ENCODE data around the gene PGAP2.
"Not testable (repeated sequence)": the region's sequence is repeated elsewhere in the genome, so short reads cannot be mapped to it uniquely, and the experiment has no call there.

Gene PGAP2

DNA sequence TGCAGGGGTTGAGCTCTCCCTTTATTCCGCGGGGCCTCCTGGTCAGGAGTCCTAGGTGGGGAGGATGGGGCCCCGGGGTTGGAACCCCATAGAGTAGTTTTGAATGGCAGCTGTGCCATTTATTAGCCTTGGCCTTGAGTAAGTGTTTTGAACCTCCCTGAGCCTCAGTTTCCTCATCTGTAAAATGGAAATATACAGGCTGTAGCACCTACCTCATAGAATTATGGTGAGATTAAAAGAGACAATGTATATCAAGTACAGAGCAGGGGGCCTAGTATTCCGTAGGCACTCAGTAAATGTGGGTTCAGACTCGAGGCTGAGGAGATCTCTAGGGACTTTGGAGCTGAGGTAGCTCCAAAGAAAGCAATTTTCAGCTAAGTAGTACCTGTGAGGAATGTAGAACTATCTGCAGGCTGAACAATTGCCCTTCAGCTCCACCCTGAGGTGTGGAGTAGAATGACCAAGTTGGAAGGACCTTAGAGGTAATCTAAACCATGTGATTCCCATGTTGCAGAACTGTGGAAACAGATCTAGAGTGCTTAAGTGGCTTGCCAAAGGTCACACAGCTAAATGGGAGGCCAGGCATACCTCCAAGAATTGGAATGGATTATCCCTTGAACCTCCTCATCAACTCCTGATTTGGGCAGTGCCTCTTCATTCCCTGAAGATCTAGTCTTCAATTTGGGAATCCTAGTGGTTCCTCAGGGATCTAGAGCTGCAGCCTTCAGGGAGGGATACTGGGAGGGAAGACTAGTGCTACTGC lies 682 bp downstream of the PGAP2 start:
- DNase-seq, result peak; percentile 59

DNA sequence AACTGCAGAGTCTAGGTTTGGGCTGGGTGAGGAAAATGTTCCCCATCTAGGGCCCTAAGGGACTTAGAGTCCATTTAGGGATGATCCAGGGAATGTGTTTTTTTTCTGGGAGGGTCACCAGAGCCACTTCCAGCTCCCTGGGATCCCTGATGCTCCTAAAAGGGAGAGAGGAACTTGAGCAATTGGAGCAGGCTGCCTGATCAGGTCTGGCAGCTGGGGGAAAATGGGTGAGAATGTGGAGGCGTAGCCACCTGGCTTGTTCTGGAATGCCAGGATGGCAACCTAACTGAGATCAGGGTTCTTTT lies 1.2 kb downstream of the PGAP2 start:
- DNase-seq, result no peak

DNA sequence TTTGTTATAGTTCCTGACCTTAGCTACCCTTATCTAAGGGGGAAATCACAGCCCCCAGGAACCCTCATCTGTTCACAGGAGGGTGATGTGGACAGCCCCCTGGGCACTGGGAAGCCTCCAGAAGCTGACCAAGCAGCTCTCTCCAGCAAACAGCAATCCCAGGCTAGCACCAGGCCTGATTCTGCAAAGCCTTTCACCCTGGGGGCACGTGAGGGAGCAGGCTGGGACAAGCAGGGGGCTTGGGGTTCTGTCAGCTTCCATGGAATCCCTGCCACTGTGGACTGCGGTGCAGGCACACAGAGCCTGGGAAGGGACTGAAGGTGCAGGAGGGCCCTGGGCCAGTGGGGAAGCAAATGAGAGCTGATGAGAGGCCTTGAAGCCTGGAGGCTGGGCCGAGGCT lies 2.1 kb downstream of the PGAP2 start:
- no peak for DNase-seq

- DNase-seq, result no peak
These were observed 2.6 kb downstream of the PGAP2 start for GRCh38 chr11:3810951-3811350.

DNA sequence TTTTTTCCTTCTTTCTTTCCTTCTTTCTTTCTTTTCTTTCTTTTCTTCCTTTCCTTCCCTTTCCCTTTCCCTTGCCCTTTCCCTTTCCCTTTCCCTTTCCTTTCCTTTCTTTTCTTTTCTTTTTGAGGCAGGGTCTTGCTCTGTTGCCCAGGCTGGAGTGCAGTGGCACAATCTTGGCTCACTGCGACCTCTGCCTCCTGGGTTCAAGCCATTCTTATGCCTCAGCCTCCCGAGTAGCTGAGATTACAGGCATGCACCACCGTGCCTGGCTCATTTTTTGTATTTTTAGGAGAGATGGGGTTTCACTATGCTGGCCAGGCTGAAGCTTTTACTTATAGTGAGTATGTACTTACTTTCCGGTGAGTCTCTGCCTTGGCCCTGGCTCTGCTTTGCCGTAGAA lies 6.5 kb downstream of the PGAP2 start:
- DNase-seq, result not testable (repeated sequence)

GRCh38 chr11:3815845-3816244 lies 7.5 kb downstream of the PGAP2 start:
- DNase-seq, result no peak

DNA sequence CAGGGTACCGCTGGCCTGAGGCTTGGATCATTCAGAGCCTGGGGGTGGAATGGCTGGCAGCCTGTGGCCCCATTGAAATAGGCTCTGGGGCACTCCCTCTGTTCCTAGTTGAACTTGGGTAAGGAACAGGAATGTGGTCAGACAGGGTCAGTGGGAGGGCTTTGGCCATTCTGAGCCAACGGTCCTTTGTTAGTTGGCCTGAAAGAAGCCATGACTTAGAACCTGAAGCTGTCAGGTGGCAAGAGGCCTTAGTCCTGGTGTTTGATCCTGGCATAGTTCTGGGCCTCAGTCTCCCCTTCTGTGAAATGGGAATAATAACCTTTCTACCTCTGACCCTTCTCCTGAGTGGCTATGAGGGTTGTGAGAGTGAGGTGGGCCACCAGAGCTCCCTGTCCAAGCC lies 8.3 kb downstream of the PGAP2 start:
- no peak for DNase-seq

DNA sequence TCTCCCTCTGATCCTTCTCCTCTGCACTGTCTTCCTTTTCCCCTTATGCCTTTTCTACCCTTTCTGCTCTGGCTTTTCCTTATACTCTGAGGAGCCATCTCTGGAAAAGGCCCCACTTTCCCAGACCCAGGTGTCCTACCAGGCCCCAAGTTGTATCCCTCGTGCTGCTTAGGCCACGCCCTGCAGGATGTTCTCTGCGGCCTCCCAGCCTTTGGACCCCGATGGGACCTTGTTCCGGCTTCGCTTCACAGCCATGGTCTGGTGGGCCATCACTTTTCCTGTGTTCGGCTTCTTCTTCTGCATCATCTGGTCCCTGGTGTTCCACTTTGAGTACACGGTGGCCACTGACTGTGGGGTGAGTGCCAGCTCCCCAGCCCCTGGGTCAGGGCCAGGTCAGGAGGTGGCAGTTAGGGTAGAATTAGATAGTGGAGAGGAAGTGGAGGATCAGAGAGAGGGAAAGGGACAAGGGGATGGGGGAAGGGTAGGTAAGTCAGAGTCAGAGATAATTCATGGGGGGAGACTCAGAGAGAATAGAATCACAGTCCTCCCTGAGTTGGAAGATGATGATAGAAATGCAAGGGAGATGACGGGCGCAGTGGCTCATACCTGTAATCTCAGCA lies 8.9 kb downstream of the PGAP2 start:
- DNase-seq, result no peak

DNA sequence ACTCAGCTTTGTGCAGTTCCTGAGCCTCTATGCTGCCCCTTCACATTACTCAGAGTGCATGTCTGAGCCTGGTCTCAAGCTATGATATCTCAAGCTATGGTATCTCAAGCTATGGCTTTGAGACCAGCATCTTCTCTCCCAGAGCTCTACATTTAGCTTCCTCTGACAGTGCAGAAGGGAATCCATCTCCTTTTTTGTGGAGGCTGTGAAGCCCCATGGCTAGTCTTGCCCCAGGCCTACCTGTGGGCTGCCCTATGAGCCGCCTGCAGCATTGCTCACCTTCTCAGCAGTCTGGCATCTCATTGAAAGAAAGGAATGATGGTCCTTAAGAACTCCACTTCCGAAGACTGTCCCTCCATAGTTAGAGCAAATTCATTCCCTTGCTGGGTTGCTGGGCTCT lies 12.6 kb downstream of the PGAP2 start:
- DNase-seq, result no peak

DNA sequence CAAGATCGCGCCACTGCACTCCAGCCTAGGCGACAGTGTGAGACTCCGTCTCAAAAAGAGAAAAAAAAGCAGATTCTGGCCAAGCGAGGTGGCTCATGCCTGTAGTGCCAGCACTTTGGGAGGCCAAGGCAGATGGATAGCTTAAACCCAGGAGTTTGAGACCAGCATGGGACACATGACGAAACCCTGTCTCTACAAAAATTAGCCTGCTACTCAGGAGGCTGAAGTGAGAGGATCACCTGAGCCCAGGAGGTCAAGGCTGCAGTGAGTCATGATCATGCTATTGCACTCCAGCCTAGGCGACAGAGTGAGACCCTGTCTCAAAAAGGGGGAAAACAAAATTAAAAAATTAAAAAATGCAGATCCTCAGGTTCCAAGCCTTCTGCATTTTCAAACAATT lies 14.0 kb downstream of the PGAP2 start:
- DNase-seq, result no peak

GRCh38 chr11:3823303-3823702 lies 14.9 kb downstream of the PGAP2 start:
- DNase-seq, result no peak

- DNase-seq, result no peak
These were observed 15.6 kb downstream of the PGAP2 start for GRCh38 chr11:3823762-3824506.

DNA sequence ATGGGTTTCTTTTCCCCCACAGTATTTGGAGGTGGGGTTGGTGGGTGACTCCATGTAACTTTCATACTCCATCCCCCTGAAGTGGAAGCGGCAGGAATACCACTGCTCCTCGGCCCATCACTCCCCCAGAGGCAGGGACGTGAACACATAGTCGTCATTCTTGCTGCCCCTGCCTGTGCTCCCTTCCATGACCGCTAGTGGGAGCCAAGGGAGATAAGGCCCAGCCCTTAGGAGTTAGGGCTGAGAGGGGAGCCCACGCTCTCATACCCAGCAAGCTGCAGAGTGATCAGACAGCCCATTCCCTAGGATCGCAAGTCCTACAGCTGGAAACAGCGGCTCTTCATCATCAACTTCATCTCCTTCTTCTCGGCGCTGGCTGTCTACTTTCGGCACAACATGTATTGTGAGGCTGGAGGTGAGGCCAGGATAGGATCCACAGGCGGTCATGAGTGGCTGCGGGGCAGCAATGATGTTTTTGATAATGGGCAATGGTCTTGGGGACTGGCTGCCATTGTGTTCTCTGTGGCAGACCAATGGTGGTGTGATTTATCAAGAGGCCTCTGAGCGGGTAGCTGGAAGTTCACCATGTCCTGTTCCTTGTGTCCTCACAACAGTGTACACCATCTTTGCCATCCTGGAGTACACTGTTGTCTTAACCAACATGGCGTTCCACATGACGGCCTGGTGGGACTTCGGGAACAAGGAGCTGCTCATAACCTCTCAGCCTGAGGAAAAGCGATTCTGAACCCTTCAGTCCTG lies 16.5 kb downstream of the PGAP2 start:
- peak; percentile 71 for DNase-seq

GRCh38 chr11:3825473-3826154 lies 17.3 kb downstream of the PGAP2 start:
- no peak for DNase-seq

- DNase-seq, result no peak
These were observed 18.4 kb downstream of the PGAP2 start for GRCh38 chr11:3826721-3827120.

- DNase-seq, result no peak
These were observed 19.2 kb downstream of the PGAP2 start for GRCh38 chr11:3827434-3828186.

GRCh38 chr11:3830088-3830487 lies 21.7 kb downstream of the PGAP2 start:
- DNase-seq, result no peak

DNA sequence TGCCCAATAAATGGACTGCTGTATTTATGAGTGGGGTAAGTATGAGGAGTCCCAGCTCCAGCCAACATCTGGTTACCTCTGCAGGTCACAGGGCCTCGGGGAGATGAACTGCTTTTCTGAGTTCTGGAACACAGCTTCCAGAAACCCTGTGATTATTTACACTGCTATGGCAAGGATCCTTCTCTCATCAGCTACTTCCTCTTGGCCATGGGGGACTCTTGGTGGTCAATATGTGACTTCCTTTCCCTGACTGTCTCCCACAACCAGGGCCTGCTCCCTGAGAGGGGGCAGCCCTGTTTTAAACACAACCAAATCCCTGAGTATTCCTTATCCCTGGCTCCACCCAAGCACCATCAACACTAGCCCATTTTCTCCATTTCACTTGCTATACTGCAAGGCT lies 22.4 kb downstream of the PGAP2 start:
- DNase-seq, result no peak

GRCh38 chr11:3831378-3832239 lies 23.2 kb downstream of the PGAP2 start:
- DNase-seq, result no peak

DNA sequence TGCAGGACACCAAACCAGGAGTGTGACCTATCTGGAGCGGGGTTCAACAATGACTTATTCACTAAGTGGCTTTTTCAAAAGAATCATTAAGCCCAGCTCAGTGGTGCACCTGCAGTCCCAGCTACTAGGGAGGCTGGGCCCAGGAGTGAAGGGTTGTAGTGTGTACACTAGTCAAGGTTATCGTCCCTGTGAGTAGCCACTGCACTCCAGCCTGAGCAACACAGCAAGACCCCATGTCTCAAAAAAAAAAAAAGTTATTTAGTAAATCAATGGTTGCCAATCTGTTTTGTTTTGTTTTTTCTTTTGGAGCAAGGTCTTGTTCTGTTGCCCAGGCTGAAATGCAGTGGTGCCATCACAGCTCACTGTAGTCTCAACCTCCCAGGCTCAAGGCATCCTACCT lies 24.5 kb downstream of the PGAP2 start:
- DNase-seq, result no peak

- DNase-seq, result no peak
These were observed 25.1 kb downstream of the PGAP2 start for GRCh38 chr11:3833449-3833848.

Data from central memory CD4-positive, alpha-beta T cell (primary cell).